HepG2 (cell line): ENCODE measurements around the gene CRHR1.

Experiments used
- BCL6 ChIP-seq: IDR thresholded peaks from 2 replicates; pipeline ENCODE4 v1.6.1; 2016; ENCODE audit warnings: missing genetic modification reagents, missing compliant biosample characterization
- HNRNPUL1 ChIP-seq: fragments of 200-400 bp; formaldehyde crosslinking; IDR thresholded peaks from 2 replicates; pipeline ENCODE4 v1.6.1; 2017; ENCODE audit warnings: low read depth, mild to moderate bottlenecking, low read length, moderate library complexity
- JUNB ChIP-seq: sonication (generic); formaldehyde crosslinking; IDR thresholded peaks from 2 replicates; pipeline ENCODE4 v1.8.0; 2022; ENCODE audit warnings: missing genetic modification reagents, mild to moderate bottlenecking, borderline replicate concordance
- KLF9 ChIP-seq: IDR thresholded peaks from 2 replicates; pipeline ENCODE4 v1.6.1; 2016; ENCODE audit warnings: low read depth
- MAFK ChIP-seq, 2 experiments: IDR thresholded peaks in 1 of 2; conservative IDR thresholded peaks in 1 of 2; 2 replicates each; pipeline ENCODE4 v1.6.1; 2011; ENCODE audit warnings: improper control_type of control experiment in 2 of 2, low read length in 2 of 2
- POLR2AphosphoS5 ChIP-seq: IDR thresholded peaks from 2 replicates; pipeline ENCODE4 v1.6.1; 2012; ENCODE audit warnings: low read depth, low read length
- TF ChIP-seq, protein P1 (sequence below): sonication (generic); formaldehyde crosslinking; IDR thresholded peaks from 2 replicates; pipeline ENCODE4 v1.5.0; 2020; ENCODE audit warnings: mild to moderate bottlenecking, missing genetic modification reagents, moderate library complexity
- TF ChIP-seq, protein P2 (sequence below): sonication (generic); formaldehyde crosslinking; IDR thresholded peaks from 2 replicates; pipeline ENCODE4 v1.8.0; 2022; ENCODE audit warnings: mild to moderate bottlenecking, missing genetic modification reagents, borderline replicate concordance
- TF ChIP-seq, protein P3 (sequence below): sonication (generic); formaldehyde crosslinking; IDR thresholded peaks from 2 replicates; pipeline ENCODE4 v1.4.0; 2020; ENCODE audit warnings: missing genetic modification reagents, borderline replicate concordance

DNA sequence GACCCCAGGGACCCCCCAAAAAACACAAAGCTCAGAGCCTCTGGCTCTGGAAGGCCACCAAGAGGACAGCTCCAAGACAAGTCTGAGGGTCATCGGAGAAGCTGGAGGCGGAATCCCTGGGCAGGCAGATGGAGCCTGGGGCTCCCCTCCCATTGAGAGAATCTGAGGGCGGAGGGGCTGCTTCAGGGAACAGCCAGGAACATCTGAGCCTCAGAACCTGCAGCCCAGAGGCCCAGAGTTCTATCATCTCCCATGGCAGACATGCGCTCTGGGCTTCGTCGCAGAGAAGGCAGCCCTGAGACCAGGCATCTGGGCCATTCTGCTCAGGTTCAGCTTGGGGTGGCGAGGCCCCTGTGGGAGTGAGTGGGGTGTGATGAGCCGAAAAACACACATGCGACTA is 53.5 kb downstream of the CRHR1 start:
- TF ChIP-seq, protein P1, sequence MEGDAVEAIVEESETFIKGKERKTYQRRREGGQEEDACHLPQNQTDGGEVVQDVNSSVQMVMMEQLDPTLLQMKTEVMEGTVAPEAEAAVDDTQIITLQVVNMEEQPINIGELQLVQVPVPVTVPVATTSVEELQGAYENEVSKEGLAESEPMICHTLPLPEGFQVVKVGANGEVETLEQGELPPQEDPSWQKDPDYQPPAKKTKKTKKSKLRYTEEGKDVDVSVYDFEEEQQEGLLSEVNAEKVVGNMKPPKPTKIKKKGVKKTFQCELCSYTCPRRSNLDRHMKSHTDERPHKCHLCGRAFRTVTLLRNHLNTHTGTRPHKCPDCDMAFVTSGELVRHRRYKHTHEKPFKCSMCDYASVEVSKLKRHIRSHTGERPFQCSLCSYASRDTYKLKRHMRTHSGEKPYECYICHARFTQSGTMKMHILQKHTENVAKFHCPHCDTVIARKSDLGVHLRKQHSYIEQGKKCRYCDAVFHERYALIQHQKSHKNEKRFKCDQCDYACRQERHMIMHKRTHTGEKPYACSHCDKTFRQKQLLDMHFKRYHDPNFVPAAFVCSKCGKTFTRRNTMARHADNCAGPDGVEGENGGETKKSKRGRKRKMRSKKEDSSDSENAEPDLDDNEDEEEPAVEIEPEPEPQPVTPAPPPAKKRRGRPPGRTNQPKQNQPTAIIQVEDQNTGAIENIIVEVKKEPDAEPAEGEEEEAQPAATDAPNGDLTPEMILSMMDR (CRISPR knock-in tag), result no peak
- TF ChIP-seq HNRNPUL1, result no peak
- TF ChIP-seq, protein P2, sequence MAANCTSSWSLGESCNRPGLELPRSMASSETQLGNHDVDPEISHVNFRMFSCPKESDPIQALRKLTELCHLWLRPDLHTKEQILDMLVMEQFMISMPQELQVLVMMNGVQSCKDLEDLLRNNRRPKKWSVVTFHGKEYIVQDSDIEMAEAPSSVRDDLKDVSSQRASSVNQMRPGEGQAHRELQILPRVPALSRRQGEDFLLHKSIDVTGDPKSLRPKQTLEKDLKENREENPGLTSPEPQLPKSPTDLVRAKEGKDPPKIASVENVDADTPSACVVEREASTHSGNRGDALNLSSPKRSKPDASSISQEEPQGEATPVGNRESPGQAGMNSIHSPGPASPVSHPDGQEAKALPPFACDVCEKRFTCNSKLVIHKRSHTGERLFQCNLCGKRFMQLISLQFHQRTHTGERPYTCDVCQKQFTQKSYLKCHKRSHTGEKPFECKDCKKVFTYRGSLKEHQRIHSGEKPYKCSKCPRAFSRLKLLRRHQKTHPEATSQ, result no peak
- no peak for TF ChIP-seq POLR2AphosphoS5
- TF ChIP-seq, protein P3, sequence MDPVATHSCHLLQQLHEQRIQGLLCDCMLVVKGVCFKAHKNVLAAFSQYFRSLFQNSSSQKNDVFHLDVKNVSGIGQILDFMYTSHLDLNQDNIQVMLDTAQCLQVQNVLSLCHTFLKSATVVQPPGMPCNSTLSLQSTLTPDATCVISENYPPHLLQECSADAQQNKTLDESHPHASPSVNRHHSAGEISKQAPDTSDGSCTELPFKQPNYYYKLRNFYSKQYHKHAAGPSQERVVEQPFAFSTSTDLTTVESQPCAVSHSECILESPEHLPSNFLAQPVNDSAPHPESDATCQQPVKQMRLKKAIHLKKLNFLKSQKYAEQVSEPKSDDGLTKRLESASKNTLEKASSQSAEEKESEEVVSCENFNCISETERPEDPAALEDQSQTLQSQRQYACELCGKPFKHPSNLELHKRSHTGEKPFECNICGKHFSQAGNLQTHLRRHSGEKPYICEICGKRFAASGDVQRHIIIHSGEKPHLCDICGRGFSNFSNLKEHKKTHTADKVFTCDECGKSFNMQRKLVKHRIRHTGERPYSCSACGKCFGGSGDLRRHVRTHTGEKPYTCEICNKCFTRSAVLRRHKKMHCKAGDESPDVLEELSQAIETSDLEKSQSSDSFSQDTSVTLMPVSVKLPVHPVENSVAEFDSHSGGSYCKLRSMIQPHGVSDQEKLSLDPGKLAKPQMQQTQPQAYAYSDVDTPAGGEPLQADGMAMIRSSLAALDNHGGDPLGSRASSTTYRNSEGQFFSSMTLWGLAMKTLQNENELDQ, result no peak
- no peak for TF ChIP-seq KLF9
- TF ChIP-seq JUNB (CRISPR knock-in tag), result no peak
- no peak for TF ChIP-seq MAFK (conservative IDR thresholded peaks at IDR 0.05 in 1 of 2, IDR thresholded peaks at IDR 0.05 in 1 of 2; ENCODE audit: low read length in 2 of 2)
- no peak for TF ChIP-seq BCL6 (CRISPR knock-in tag)
